ENCODE data around the gene EFHD2.
"Not testable (repeated sequence)": the region's sequence is repeated elsewhere in the genome, so short reads cannot be mapped to it uniquely, and the experiment has no call there.

The EFHD2 gene

GRCh38 chr1:15409388-15410222, at the start of gene EFHD2:
Gene EFHD2, plus strand, starts transcription at chr1:15409888. Its CDS starts 84 bp downstream, at chr1:15409972.
- DNase-seq, result peak; percentile 88

GRCh38 chr1:15360700-15361099, 49.0 kb upstream of the EFHD2 start:
- no peak for DNase-seq

- no peak for DNase-seq
These were observed 47.5 kb upstream of the EFHD2 start for GRCh38 chr1:15362096-15362736.

- no peak for DNase-seq
These were observed 47.0 kb upstream of the EFHD2 start for GRCh38 chr1:15362737-15363128.

- DNase-seq, result no peak
These were observed 44.9 kb upstream of the EFHD2 start for GRCh38 chr1:15364740-15365139.

GRCh38 chr1:15368888-15369287, 40.8 kb upstream of the EFHD2 start:
- DNase-seq, result no peak

GRCh38 chr1:15370268-15370667, 39.4 kb upstream of the EFHD2 start:
- DNase-seq, result no peak

GRCh38 chr1:15370781-15371520, 38.7 kb upstream of the EFHD2 start:
- no peak for DNase-seq

- no peak for DNase-seq
These were observed 37.8 kb upstream of the EFHD2 start for GRCh38 chr1:15371610-15372545.

GRCh38 chr1:15378729-15379128, 31.0 kb upstream of the EFHD2 start:
- no peak for DNase-seq

- DNase-seq, result not testable (repeated sequence)
These were observed 30.5 kb upstream of the EFHD2 start for GRCh38 chr1:15379151-15379550.

- no peak for DNase-seq
These were observed 28.8 kb upstream of the EFHD2 start for GRCh38 chr1:15380601-15381508.

GRCh38 chr1:15381805-15382204, 27.9 kb upstream of the EFHD2 start:
- no peak for DNase-seq

GRCh38 chr1:15382601-15383518, 26.8 kb upstream of the EFHD2 start:
- DNase-seq, result no peak

GRCh38 chr1:15383810-15384209, 25.9 kb upstream of the EFHD2 start:
- no peak for DNase-seq

- no peak for DNase-seq
These were observed 25.3 kb upstream of the EFHD2 start for GRCh38 chr1:15384301-15384901.

- no peak for DNase-seq
These were observed 24.3 kb upstream of the EFHD2 start for GRCh38 chr1:15385420-15385819.

- DNase-seq, result no peak
These were observed 23.4 kb upstream of the EFHD2 start for GRCh38 chr1:15386164-15386749.

GRCh38 chr1:15388201-15388880, 21.3 kb upstream of the EFHD2 start:
- DNase-seq, result no peak
